Head of caudate nucleus (tissue), 42 donors: ENCODE results near the gene TMEM135.

Source experiments
- DNase-seq, 42 donors: peaks; one replicate each; pipeline versions ENCODE4 v3.0.0 to v3.0.0-alpha.2; 2020 to 2021; ENCODE audit warnings: mixed read lengths in 7 of 42
- intact Hi-C: fragments of 100-400 bp; cut with DNase I; formaldehyde crosslinking; loops from one replicate; pipeline ENCODE4 v1.15.0; 2022

TMEM135 gene

GRCh38 chr11:87317441-87317840 is 279.7 kb downstream of the TMEM135 start:
- DNase-seq: no peak
- intact Hi-C loops: no loop called here

DNA sequence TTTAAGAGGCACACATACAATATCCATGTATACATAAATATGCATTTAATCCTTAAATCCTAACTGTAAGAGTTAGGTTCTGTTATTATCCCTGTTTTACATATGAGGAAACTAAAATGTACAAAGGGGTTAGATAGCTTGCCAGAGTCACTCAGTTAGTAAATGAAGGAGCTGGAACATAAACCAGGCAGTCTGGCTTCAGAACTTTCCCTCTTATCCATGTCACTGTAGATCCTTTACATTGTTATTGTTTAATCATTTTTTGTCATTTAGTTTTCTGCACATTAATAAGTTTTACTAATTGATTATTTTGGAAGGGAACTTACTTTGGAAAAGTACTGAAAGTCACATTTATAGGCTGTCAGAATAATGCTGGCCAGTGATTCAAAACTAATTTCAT is 282.4 kb downstream of the TMEM135 start:
- DNase-seq: no peak
- intact Hi-C loops: no loop called here

DNA sequence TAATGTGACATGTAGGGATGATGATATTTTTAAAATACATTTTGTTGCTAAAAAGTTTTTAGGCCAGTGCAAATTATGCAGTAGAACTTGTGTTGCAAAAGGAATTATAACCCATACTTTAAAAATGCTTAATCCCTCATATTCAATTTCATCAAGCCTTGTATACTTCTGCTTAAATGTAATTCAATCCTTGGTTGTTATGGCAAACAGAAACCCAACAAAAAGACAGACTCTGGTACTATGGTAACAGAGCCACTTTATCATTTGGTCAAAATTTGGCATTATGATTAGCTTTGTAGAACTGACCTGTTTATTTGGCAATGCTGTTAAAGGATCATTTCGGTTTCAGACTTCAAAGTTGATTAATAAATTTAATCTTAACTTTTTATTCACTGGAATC is 284.8 kb downstream of the TMEM135 start:
- DNase-seq: no peak
- intact Hi-C loops: no loop called here

- no peak for DNase-seq
- intact Hi-C loops: no loop called here
Observed at GRCh38 chr11:87323899-87324298, 286.2 kb downstream of the TMEM135 start.

- intact Hi-C loops: no loop called here
- no peak for DNase-seq
Observed at GRCh38 chr11:87324817-87325489, 287.2 kb downstream of the TMEM135 start.

DNA sequence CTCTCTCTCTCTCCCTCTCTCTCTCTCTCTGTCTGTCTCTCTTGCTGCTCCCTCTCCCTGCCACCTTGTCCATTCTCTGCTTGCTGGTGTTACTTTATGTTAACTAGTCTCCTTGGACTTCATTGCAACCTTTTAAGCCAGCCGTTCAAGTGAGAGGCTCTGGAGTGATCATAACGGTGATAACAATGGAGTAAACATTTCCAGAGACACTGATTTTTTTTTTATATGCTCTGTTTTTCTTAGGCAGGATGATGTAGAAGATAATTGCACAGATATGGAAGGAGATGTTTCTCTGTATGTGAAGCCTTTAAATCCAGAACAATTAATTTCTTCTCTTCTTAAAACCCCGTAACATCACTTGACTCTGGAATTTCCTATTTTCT is 287.7 kb downstream of the TMEM135 start:
- intact Hi-C loops: no loop called here

GRCh38 chr11:87326594-87326993 is 288.9 kb downstream of the TMEM135 start:
- no peak for DNase-seq
- intact Hi-C loops: no loop called here

More for the DNA sequence above, 287.7 kb downstream of the TMEM135 start:
- DNase-seq: no peak

DNA sequence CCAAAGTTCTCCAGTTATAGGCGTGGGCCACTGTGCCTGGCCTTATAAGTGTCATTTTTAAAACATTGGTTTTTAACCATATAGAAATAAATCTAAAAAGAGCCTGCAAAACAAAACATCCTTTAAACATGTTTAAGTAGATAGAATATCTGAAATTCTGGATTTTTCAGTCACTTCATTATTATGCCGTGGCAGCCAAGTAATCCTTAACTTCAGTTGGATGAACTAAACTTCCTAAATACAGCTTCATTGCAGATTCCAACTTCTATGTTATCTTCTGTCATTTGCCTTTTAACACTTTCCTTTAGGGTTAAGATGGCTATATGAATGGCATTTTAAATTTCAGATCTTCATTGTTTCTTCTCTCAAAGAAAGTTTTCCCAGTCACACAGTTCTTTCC is 291.4 kb downstream of the TMEM135 start:
- no peak for DNase-seq
- intact Hi-C loops: no loop called here

- no peak for DNase-seq
- intact Hi-C loops: no loop called here
Observed at GRCh38 chr11:87330187-87330601, 292.5 kb downstream of the TMEM135 start.

DNA sequence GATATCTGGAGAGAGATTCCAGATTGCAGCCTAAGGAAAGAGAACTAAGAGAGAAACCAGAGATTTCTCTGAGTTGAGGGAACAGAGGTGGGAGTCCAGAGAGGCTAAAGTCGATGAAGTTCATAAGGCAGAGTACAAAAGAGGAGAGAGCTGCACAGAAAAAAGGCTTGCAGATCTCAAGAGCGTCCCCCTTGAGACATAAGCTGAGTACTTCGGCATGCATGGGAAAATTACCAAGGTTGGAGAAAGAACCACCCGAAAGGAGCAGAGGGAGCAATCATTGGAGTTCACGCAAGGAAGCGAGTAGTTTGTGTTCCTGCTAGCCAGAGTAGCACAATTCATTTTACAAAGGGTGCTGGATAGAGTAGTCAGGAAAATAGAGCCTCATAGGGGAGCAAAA is 293.5 kb downstream of the TMEM135 start:
- no peak for DNase-seq
- intact Hi-C loops: no loop called here

GRCh38 chr11:87338046-87338639 is 300.4 kb downstream of the TMEM135 start:
- intact Hi-C loops: no loop called here
- DNase-seq: no peak

DNA sequence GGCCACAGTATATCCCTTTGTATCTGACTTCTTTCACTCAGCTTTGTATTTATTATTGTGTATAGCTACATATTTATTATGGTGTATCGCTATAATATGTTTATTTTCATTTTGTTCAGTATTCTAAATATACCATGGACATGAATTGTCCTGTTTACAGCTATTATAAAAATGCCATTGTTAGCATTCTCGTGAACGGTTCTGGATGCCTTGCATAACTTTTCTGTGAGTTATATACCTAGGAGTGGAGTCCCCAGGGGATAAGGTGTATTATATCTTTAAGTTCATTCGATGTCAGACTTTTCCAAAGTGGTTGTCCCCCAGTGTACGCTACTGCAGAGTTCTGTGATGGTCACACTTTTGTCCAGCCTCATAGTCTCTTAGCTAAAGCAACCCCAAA is 301.7 kb downstream of the TMEM135 start:
- intact Hi-C loops: no loop called here
- no peak for DNase-seq

DNA sequence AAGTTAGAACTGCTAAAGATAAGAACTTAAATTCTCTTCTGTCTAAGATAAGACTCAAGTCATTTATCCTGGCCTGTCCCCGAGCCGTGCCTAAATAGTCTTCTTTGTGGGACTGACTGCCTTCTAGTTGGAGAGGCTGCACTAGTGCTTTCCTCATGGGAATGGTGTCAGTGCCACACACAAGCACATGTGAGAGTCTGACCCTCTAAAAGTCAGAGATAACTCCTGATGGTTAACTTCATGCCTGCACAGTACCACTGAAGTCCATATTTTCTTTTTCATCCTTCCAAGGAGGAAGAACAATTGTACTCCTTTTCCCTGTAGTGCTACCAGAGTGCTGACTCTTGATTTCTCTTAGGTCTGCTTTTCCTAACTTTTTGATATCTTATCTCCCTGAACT is 309.7 kb downstream of the TMEM135 start:
- intact Hi-C loops: no loop called here

GRCh38 chr11:87347854-87348253 is 310.1 kb downstream of the TMEM135 start:
- DNase-seq: no peak
- intact Hi-C loops: no loop called here

More for the DNA sequence above, 309.7 kb downstream of the TMEM135 start:
- no peak for DNase-seq

GRCh38 chr11:87351676-87352075 is 313.9 kb downstream of the TMEM135 start:
- DNase-seq: no peak

DNA sequence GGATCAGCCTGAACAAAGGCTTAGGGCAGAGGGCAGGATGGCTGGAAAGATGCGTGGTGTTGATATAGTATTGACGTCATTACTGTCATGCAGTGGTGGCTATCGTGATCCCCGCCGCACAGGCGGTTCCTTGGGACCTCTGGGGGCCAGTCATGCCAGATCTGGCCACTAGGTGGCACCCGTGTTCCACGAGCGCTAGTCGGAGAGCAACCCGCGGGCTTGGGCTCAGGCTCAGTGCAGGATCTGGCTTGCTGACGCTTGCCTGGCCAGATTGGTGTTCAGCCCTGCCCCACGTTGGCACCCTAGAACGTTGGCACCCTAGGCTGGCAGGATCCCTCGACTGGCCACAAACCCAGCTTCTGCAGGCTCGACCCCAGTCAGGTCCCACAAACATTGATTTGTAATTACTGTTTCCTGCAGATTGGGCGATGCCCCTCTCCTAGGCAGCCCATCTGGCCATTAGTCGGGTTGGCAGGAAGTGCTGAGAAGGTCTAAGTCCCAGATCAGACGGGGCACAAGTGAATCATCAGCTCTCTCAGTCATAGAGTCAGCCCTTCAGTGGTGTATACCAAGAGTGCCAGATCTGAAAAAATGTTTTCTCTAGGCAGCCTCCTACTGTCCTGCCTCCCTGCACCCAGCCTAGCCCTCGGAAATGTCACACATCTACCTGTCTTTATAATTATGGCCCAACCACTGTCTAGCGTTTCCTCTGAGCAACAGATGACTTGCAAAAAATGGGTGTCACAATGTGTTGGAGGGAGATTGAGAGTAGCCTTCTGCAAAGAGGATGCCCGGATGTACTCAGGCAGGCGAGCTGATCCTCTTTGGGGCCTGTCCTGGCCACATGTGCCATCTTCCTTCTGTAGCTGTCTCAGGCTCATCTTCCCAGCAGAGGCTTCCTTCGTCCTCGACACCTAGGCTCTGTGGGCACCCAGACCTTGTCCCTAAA is 315.3 kb downstream of the TMEM135 start:
- intact Hi-C loops: loop anchor here (2.0 kb wide), 1 partner anchor 68 kb away; no protein-coding TSS in a partner anchor
- peak; percentile 69 to 96 (median 89) for DNase-seq

More at GRCh38 chr11:87351676-87352075, 313.9 kb downstream of the TMEM135 start:
- intact Hi-C loops: loop anchor here (2.0 kb wide), 1 partner anchor 69 kb away; no protein-coding TSS in a partner anchor

GRCh38 chr11:87353771-87354345 is 316.1 kb downstream of the TMEM135 start:
- intact Hi-C loops: loop anchor here (2.0 kb wide), 1 partner anchor 67 kb away; no protein-coding TSS in a partner anchor
- DNase-seq: no peak

DNA sequence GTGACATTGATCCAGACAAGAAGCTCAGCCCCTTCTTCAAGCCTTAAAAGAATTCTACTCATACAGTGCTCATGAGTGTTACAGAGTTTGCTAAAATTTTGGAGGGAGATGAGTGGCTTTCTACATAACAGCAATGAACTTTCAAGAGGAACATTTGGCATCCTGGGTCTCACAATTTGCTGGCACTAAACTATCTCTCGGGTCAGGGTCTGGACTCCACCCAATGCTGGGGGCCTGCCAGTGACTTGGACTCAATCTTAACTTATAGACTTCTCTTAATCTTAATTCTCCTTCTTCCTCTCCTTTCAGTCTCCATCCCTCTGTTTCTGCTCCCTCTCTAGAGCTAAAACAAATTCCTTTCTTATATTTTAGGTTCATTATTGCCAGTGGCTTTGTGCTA is 317.9 kb downstream of the TMEM135 start:
- intact Hi-C loops: no loop called here
- DNase-seq: no peak

- no peak for DNase-seq
- intact Hi-C loops: no loop called here
Observed at GRCh38 chr11:87356428-87356827, 318.7 kb downstream of the TMEM135 start.
